Measurements from ENCODE around the gene MINDY4.

The MINDY4 gene

GRCh38 chr7:30877015-30877769 lies 106.0 kb downstream of the MINDY4 start:
- DNase-seq (ENCODE audit: low read depth in 2 of 2), result no peak

GRCh38 chr7:30877993-30878392 lies 106.8 kb downstream of the MINDY4 start:
- no peak for DNase-seq (ENCODE audit: low read depth in 2 of 2)

DNA sequence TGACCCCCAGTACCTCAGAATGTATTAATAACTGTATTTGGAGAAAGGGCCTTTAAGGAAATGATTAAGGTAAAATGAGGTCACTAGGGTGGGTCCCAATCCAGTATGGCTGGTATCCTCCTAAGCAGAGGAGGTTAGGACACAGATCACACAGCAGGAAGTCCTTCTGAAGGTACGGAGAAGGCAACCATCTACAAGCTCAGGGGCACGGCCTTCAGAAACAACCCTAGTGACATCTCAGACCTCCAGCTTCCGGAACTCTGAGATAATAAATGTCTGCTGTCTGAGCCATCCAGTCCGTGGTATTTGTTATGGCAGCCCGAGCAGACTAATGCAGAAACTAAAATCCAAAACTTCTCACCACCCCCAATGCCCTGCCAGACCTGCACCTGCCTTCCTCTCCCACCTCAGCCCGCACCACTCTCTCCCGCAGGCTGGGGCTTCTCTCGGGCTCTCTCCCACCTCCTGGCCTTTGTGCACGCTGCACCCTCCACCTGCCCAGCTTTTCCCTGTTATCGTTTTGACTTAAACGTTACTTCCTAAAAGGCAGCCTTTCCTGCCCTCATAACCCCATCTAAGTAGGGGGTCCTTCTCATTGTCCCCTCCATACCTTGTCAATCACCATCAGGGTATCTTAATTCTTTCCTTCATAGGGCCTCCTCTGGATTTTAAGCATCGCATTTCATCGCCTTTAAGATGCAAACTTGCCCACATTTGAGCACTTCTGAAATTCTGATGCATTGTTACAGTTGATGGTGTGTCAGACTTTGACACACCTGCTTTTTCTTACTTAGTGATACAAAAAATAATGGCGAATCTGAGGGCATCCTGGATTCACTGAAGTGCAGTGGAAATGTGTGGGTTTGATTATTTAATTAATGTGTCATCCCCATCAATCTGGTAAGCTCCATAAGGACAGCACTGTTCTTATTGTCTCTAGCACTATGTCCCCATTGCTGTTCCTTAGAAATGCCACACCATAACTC lies 108.2 kb downstream of the MINDY4 start:
- DNase-seq (ENCODE audit: low read depth in 2 of 2), result no peak

- DNase-seq (ENCODE audit: low read depth in 2 of 2), result no peak
Measured at GRCh38 chr7:30880125-30880720, 109.0 kb downstream of the MINDY4 start.

- no peak for DNase-seq (ENCODE audit: low read depth in 2 of 2)
Measured at GRCh38 chr7:30880941-30881340, 109.7 kb downstream of the MINDY4 start.

DNA sequence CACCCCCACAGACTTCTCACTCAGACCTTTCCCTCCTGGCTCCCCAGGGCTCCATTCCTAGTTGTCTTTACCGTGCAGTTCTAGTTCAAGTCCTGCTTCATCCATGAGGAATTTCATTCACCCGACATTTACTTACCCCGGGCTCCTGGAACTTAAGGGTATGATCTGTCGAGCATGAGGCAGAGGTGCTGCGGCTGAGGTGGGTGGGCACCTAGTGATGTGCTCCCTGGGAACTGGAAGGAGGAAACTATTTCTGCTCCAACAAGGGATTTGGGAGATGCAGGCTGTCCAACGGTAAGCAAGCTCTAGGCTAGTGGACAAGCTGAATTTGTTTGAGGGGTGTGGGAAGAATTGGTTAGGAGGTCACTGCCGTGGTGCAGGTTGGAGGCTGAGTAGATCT lies 110.2 kb downstream of the MINDY4 start:
- DNase-seq (ENCODE audit: low read depth in 2 of 2), result no peak

DNA sequence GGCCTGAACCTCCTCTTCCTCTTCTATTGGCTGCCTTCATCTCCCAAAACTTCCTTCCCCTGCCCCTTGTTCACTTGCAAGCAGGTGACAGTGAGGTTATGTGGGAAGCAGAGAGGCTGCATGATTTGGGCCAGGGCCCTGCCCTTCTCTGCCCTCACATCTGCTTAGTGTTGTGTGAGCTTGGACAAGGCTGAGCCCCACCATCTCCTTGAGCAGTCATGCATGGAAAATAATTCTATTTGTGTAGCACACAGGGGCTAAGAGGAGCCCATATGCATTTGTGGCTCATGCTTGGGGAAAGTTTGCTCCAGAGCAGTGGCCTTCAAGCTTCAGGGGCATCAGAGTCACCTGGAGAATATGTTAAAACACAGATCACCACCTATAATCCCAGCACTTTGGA lies 113.7 kb downstream of the MINDY4 start:
- no peak for DNase-seq (ENCODE audit: low read depth in 2 of 2)

GRCh38 chr7:30886608-30887011 lies 115.4 kb downstream of the MINDY4 start:
- DNase-seq (ENCODE audit: low read depth in 2 of 2), result no peak

GRCh38 chr7:30887464-30887872 lies 116.3 kb downstream of the MINDY4 start:
- no peak for DNase-seq (ENCODE audit: low read depth in 2 of 2)

- no peak for DNase-seq (ENCODE audit: low read depth in 2 of 2)
Measured at GRCh38 chr7:30888747-30889146, 117.5 kb downstream of the MINDY4 start.

DNA sequence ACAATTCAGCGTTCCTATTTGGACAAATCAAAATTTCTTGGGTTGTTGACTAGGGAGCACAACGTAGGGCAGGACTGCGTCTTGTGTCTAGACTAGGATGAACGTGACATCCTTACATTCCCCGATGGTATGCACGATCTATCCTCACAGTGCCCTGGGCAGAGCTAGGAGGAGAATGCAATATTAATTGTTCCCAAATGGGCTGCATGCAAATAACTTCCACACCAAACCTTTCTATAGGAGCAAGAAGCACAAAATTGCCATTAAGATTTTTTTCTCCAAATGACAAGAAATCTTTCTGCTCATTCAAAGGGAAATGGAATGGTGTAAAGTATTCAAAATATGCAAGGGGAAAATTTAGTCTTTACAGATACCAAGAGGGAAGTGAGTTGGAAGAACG lies 119.0 kb downstream of the MINDY4 start:
- DNase-seq (ENCODE audit: low read depth in 2 of 2), result no peak

DNA sequence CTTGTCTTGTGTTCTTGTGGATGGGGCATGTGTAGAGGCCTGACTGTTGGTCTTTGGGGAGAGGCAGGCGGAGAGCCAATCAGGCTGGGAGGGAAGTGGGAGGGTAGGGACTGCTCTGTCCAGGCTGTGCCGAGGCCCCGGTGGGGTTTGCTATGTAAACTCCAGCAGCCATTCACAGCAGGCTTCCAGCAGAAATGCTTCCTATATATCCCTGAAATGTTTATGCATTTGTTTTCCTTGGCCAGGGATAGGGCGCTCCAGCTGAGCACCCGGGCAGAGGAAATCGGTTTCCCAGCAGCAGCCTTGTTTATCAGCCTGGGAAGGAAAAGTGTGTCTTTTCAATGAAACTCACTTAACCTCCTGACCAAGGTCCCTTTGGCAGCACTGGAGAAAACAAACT lies 122.1 kb downstream of the MINDY4 start:
- no peak for DNase-seq (ENCODE audit: low read depth in 2 of 2)

GRCh38 chr7:30894009-30894408 lies 122.8 kb downstream of the MINDY4 start:
- DNase-seq (ENCODE audit: low read depth in 2 of 2), result no peak

- no peak for DNase-seq (ENCODE audit: low read depth in 2 of 2)
Measured at GRCh38 chr7:30894866-30895605, 123.8 kb downstream of the MINDY4 start.

GRCh38 chr7:30896036-30896435 lies 124.8 kb downstream of the MINDY4 start:
- DNase-seq (ENCODE audit: low read depth in 2 of 2), result no peak

DNA sequence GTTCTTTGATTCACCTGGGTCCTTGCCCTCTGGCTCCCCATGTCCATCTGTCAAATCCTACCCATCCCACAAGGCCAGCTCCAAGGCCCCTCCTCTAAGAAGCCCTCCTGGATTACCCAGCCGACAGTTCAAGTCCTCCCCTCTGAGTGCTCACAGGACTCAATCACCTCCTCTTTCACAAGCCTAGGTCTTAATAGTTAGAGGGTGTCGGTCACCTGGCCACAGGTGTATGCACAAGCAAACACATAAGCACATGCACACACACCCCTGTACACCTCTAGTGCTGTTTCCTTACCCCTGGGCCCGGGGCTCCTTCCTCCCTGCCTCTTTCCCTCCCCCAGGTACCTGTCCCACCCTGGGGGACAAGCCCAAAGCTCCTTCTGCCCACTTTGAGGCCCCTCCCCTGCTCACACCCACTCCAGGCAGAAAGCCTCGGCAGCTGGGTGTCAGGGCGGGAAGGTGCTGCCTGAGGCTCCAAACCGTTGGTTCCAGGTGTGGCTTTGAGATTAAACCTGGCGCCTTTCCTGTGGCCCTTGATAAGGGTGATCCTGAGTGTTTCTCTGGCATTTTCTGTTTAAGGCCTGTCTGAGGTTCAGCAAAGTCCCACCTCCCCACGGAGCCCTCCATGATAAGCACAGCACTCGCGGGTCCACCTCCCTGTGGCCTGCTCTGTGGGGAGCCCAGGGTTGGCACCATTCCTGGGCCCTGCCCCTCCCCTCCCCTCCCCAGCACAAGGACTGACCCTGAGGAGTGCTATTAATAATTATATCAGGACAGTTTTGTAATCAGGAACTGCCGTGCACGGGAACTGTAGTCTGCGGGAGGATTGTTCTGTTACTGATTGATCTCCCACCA lies 125.8 kb downstream of the MINDY4 start:
- DNase-seq (ENCODE audit: low read depth in 2 of 2), result no peak

DNA sequence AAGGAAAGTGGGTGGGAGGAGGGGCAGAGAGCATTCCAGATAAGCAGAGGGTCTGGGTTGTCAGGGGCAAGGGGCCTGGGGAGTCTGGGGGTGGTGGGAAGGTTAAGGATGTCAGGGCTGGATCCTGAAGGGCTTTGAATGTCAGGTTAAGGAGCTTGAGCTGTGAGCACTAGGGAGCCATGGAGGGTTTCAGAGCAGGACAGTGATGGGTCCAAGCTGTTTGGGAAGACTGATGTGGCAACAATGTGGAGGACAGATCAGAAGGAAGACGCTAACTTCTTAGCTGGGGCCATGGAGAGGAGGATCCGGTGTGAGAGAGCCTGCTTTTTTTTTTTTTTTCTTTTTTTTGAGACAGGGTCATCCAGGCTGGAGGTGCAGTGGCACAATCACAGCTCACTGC lies 126.6 kb downstream of the MINDY4 start:
- DNase-seq (ENCODE audit: low read depth in 2 of 2), result no peak

DNA sequence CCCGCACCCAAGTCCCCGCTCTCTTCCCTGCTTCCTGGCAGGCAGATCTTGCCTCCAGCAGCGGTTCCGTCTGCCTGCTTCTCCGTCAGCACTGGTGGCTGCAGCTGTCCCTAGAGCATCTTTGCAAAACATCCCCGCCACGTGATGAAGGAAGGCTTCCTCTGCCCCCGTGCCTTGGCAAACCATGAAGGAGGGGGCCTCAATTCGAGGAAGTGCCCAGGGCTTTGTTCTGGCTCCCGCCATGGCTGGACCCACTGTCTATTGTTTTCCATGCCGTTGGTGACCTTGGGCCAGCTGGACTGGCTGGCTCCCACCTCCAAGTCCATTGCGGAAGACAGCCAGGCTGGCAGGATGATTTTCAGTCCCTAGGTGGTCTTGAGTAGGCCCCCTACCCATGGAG lies 127.2 kb downstream of the MINDY4 start:
- no peak for DNase-seq (ENCODE audit: low read depth in 2 of 2)

GRCh38 chr7:30899066-30899465 lies 127.8 kb downstream of the MINDY4 start:
- no peak for DNase-seq (ENCODE audit: low read depth in 2 of 2)

DNA sequence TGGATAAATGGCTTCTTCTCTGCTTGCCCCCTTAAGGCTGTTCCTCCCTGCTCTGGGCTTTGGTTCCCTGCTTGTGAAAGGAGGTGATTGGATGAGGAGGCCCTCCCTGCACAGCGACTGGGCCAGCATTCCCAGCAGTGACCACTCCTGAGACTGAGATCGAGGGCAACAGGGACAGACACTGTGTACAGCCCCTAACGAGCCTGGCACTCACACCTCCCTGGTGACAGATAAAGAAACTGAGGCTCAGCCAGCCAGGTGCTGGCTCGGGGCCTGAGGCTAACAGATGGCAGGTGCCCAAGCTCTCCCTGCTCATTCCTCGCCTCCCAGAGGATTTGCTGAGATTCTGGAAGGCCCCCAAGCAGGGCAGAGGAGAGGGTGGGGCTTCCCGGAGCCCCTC lies 128.4 kb downstream of the MINDY4 start:
- DNase-seq (ENCODE audit: low read depth in 2 of 2), result no peak

- no peak for DNase-seq (ENCODE audit: low read depth in 2 of 2)
Measured at GRCh38 chr7:30900053-30900452, 128.8 kb downstream of the MINDY4 start.

Data from stimulated activated CD8-positive, alpha-beta memory T cell treated with anti-CD3 and anti-CD28 coated beads, Interleukin-2, amount 100 ng/mL, for 1 hour (primary cell).